BE2C (cell line): Measurements from ENCODE around the gene PIWIL4.
"Not testable (repeated sequence)": the region's sequence is repeated elsewhere in the genome, so short reads cannot be mapped to it uniquely, and the experiment has no call there.

ENCODE experiments used
- DNase-seq: peaks from one replicate; pipeline ENCODE4 v3.0.0-alpha.2; 2020
- H3K27me3 ChIP-seq: fragments of 250-450 bp; sonication (Bioruptor Pico); 2 replicates; pipeline ENCODE4 v1.5.1; 2020; ENCODE audit warnings: mild to moderate bottlenecking
- H3K36me3 ChIP-seq: fragments of 250-450 bp; sonication (Bioruptor Pico); 2 replicates; pipeline ENCODE4 v1.5.1; 2020; ENCODE audit warnings: mild to moderate bottlenecking
- H3K4me1 ChIP-seq: fragments of 250-450 bp; sonication (Bioruptor Pico); 2 replicates; pipeline ENCODE4 v1.5.1; 2020
- H3K4me3 ChIP-seq: 2 replicates; pipeline ENCODE4 v1.5.1; 2011; ENCODE audit warnings: low read depth, low read length
- H3K9me3 ChIP-seq: fragments of 250-450 bp; sonication (Bioruptor Pico); 2 replicates; pipeline ENCODE4 v1.5.1; 2020
- CTCF ChIP-seq: IDR thresholded peaks from 2 replicates; pipeline ENCODE4 v1.5.1; 2012; ENCODE audit warnings: mild to moderate bottlenecking, low read depth, low read length

PIWIL4 gene

GRCh38 chr11:94553938-94554337 lies 13.2 kb upstream of the PIWIL4 start:
- H3K36me3 ChIP-seq, result no peaks in the 10 kb centered on the region
- H3K4me3 ChIP-seq, result no peak overlapping the region
- no peaks in the 10 kb centered on the region for H3K27me3 ChIP-seq
- peak; percentile 24 for DNase-seq
- H3K4me1 ChIP-seq, result no peaks in the 10 kb centered on the region
- TF ChIP-seq CTCF, result no peak
- H3K9me3 ChIP-seq, result no peaks in the 10 kb centered on the region

GRCh38 chr11:94555752-94556329 lies 11.3 kb upstream of the PIWIL4 start:
- H3K27me3 ChIP-seq, DNase-seq, H3K4me1 ChIP-seq: not testable (repeated sequence)

GRCh38 chr11:94557421-94557820 lies 9.7 kb upstream of the PIWIL4 start:
- Histone ChIP-seq H3K4me1 (no peaks in the 10 kb centered on the region), H3K4me3 (no peak overlapping the region), H3K36me3 (no peaks in the 10 kb centered on the region), H3K9me3 (no peaks in the 10 kb centered on the region), H3K27me3 (no peaks in the 10 kb centered on the region)
- TF ChIP-seq CTCF, result no peak
- no peak for DNase-seq

More at GRCh38 chr11:94555752-94556329, 11.3 kb upstream of the PIWIL4 start:
- not testable (repeated sequence) for H3K9me3 ChIP-seq, H3K4me3 ChIP-seq, H3K36me3 ChIP-seq

GRCh38 chr11:94557992-94558391 lies 9.2 kb upstream of the PIWIL4 start:
- H3K4me1 ChIP-seq, result no peaks in the 10 kb centered on the region
- H3K27me3 ChIP-seq, result no peaks in the 10 kb centered on the region
- H3K4me3 ChIP-seq, result no peak overlapping the region
- no peaks in the 10 kb centered on the region for H3K9me3 ChIP-seq
- H3K36me3 ChIP-seq, result no peaks in the 10 kb centered on the region
- TF ChIP-seq CTCF, result no peak
- DNase-seq, result no peak

- no peak overlapping the region for H3K4me3 ChIP-seq
- no peaks in the 10 kb centered on the region for H3K4me1 ChIP-seq
- no peaks in the 10 kb centered on the region for H3K36me3 ChIP-seq
- no peak for TF ChIP-seq CTCF
- no peaks in the 10 kb centered on the region for H3K9me3 ChIP-seq
- DNase-seq, result no peak
- no peaks in the 10 kb centered on the region for H3K27me3 ChIP-seq
Measured at GRCh38 chr11:94558468-94558867, 8.7 kb upstream of the PIWIL4 start.

GRCh38 chr11:94558932-94559331 lies 8.2 kb upstream of the PIWIL4 start:
- no peaks in the 10 kb centered on the region for H3K36me3 ChIP-seq
- TF ChIP-seq CTCF, result no peak

GRCh38 chr11:94559361-94559760 lies 7.8 kb upstream of the PIWIL4 start:
- DNase-seq, result no peak
- TF ChIP-seq CTCF, result no peak
- H3K4me3 ChIP-seq, result no peak overlapping the region
- no peaks in the 10 kb centered on the region for H3K4me1 ChIP-seq
- H3K9me3 ChIP-seq, result no peaks in the 10 kb centered on the region
- H3K27me3 ChIP-seq, result no peaks in the 10 kb centered on the region
- no peaks in the 10 kb centered on the region for H3K36me3 ChIP-seq

More at GRCh38 chr11:94558932-94559331, 8.2 kb upstream of the PIWIL4 start:
- Histone ChIP-seq H3K9me3 (no peaks in the 10 kb centered on the region), H3K27me3 (no peaks in the 10 kb centered on the region), H3K4me3 (no peak overlapping the region), H3K4me1 (no peaks in the 10 kb centered on the region)
- DNase-seq, result no peak
